GM12878 (cell line): ENCODE results near the gene NCKAP5. TPM values are rescaled to one million over a fixed set of nuclear protein-coding genes. Genes with fewer than 3 reads are reported as not detected.

Experiments used
- ATAC-seq: fragments of 200-7000 bp; cut with Tn5 transposase; 3 replicates; pipeline ENCODE4 v1.9.1; 2020; ENCODE audit warnings: mild to moderate bottlenecking, moderate library complexity
- BruUV-seq: library from RNA; stranded (reverse); fragments of 400-500 nt; replicated peaks from 2 replicates; lab custom pipeline; 2021; lab: Mats Ljungman, UMichigan
- CTCF ChIA-PET: fragments of 300-600 bp; sonication (Branson Sonifier 250); formaldehyde crosslinking; extraction: SDS; loops from one replicate; lab custom pipeline; 2021; ENCODE audit warnings: inconsistent platforms; lab: Yijun Ruan, JAX
- POLR2A ChIA-PET: fragments of 350-600 bp; formaldehyde crosslinking; extraction: SDS; loops from one replicate; lab custom pipeline; 2021; ENCODE audit warnings: inconsistent platforms; lab: Charles Lee
- RAD21 ChIA-PET: fragments of 300-600 bp; sonication (Branson Sonifier 250); formaldehyde crosslinking; loops from one replicate; lab custom pipeline; 2023; ENCODE audit warnings: antibody characterized with exemption; ENCODE audit not compliant: unreplicated experiment; lab: Charles Lee
- SMC1A ChIA-PET: fragments of 300-600 bp; sonication (Branson Sonifier 250); formaldehyde crosslinking; loops from one replicate; lab custom pipeline; 2023; ENCODE audit not compliant: unreplicated experiment, uncharacterized antibody; lab: Charles Lee
- DNase-seq: peaks from one replicate; pipeline ENCODE4 v3.0.0-alpha.2; 2011; ENCODE audit warnings: low read depth, low spot score
- FAIRE-seq: peaks from 3 replicates; lab custom pipeline; 2011; peaks lifted over from hg19 to GRCh38; lab: Jason Lieb, UNC
- H2AFZ ChIP-seq: 2 replicates; pipeline ENCODE4 v1.6.0; 2011; ENCODE audit warnings: low read depth, low read length, control low read depth; ENCODE audit not compliant: control insufficient read depth
- H3K27ac ChIP-seq: 2 replicates; pipeline ENCODE4 v1.5.1; 2011; ENCODE audit warnings: control low read depth; ENCODE audit not compliant: control insufficient read depth, insufficient read depth
- H3K27me3 ChIP-seq, 2 experiments: replicated peaks in 1 of 2; 2 replicates each; pipeline versions ENCODE4 v1.6.0 to v1.6.1; 2011; ENCODE audit warnings: low read length in 1 of 2; ENCODE audit not compliant: control insufficient read depth in 2 of 2, insufficient read depth in 2 of 2
- H3K36me3 ChIP-seq, 2 experiments: 2 replicates each; pipeline ENCODE4 v1.5.1; 2011; ENCODE audit warnings: low read length in 1 of 2; ENCODE audit not compliant: control insufficient read depth in 2 of 2, insufficient read depth in 2 of 2
- H3K4me1 ChIP-seq: 2 replicates; pipeline ENCODE4 v1.6.1; 2011; ENCODE audit warnings: mild to moderate bottlenecking, low read length, moderate library complexity, mixed read lengths; ENCODE audit not compliant: control insufficient read depth, insufficient read depth
- H3K4me2 ChIP-seq: 2 replicates; pipeline ENCODE4 v1.6.0; 2011; ENCODE audit warnings: control low read depth; ENCODE audit not compliant: control insufficient read depth, insufficient read depth
- H3K4me3 ChIP-seq: fragments of 200-600 bp; sonication (generic); 2 replicates; pipeline ENCODE4 v1.5.1; 2016
- H3K79me2 ChIP-seq: 2 replicates; pipeline ENCODE4 v1.6.0; 2011; ENCODE audit warnings: low read length; ENCODE audit not compliant: control insufficient read depth, insufficient read depth
- H3K9ac ChIP-seq: 2 replicates; pipeline ENCODE4 v1.8.0; 2011; ENCODE audit warnings: low read length, control low read depth, mixed read lengths; ENCODE audit not compliant: control insufficient read depth, insufficient read depth
- H3K9me3 ChIP-seq: replicated peaks from 3 replicates; pipeline ENCODE4 v1.5.1; 2011; ENCODE audit warnings: mild to moderate bottlenecking, low read length; ENCODE audit not compliant: control insufficient read depth, insufficient read depth
- H4K20me1 ChIP-seq: 2 replicates; pipeline ENCODE4 v1.6.0; 2011; ENCODE audit not compliant: control insufficient read depth, insufficient read depth
- CBX3 ChIP-seq: fragments of 200-600 bp; sonication (generic); IDR thresholded peaks from 2 replicates; pipeline ENCODE4 v1.6.1; 2016; ENCODE audit warnings: low read depth, borderline replicate concordance
- CBX5 ChIP-seq: sonication (generic); IDR thresholded peaks from 2 replicates; pipeline ENCODE4 v1.6.1; 2016; ENCODE audit warnings: low read depth, moderate library complexity, mild to moderate bottlenecking, inconsistent platforms
- FOS ChIP-seq: IDR thresholded peaks from 3 replicates; pipeline ENCODE4 v1.6.1; 2011; ENCODE audit warnings: borderline replicate concordance; ENCODE audit not compliant: insufficient read length; ENCODE audit errors: extremely low read depth
- IRF4 ChIP-seq: IDR thresholded peaks from 2 replicates; pipeline ENCODE4 v1.6.1; 2011; ENCODE audit warnings: low read depth, low read length
- MTA3 ChIP-seq: IDR thresholded peaks from 2 replicates; pipeline ENCODE4 v1.6.1; 2012; ENCODE audit warnings: low read length, inconsistent platforms, borderline replicate concordance
- SUPT20H ChIP-seq: IDR thresholded peaks from 2 replicates; pipeline ENCODE4 v1.6.1; 2011; ENCODE audit warnings: low read depth, mild to moderate bottlenecking, low read length, moderate library complexity, borderline replicate concordance; ENCODE audit not compliant: control insufficient read depth
- SUZ12 ChIP-seq: fragments of 200-600 bp; sonication (generic); IDR thresholded peaks from one replicate; pipeline ENCODE4 v1.6.1; 2018; ENCODE audit warnings: antibody characterized with exemption, mild to moderate bottlenecking; ENCODE audit not compliant: unreplicated experiment
- ZBED1 ChIP-seq: IDR thresholded peaks from 2 replicates; pipeline ENCODE4 v1.6.1; 2016; ENCODE audit warnings: borderline replicate concordance
- in situ Hi-C: fragments of 300-500 bp; cut with MboI; formaldehyde crosslinking; loops from 9 replicates; pipeline ENCODE4 v1.14.3; 2018; ENCODE audit warnings: mixed read lengths
- intact Hi-C: fragments of 100-400 bp; cut with micrococcal nuclease; formaldehyde crosslinking; loops from one replicate; pipeline ENCODE4 v1.14.2; 2022; ENCODE audit not compliant: unreplicated experiment
- polyA plus RNA-seq, 11 experiments: library from polyadenylated mRNA; depleted of rRNA in 4 of 11; unstranded in 6 of 11; stranded (reverse) in 5 of 11; fragments of >200 nt; fragmentation: Nextera tagmentation in 4 of 11; fragmentation: Illumina TruSeq in 1 of 11; extraction: Ambion mirVana in 4 of 11; extraction: Trizol in 1 of 11; gene quantifications; 1 replicate in 1 of 11; 2 replicates in 10 of 11; pipeline versions ENCODE4 v1.2.1 to v1.2.3, GENCODE V29; 2011 to 2016; ENCODE audit warnings: inconsistent platforms in 2 of 11, missing spikeins in 2 of 11, low read depth in 1 of 11
- total RNA-seq, 4 experiments: library from RNA; depleted of rRNA in 3 of 4; stranded (reverse); fragments of >200 nt in 3 of 4; fragmentation: Illumina TruSeq in 1 of 4; extraction: Trizol in 1 of 4; gene quantifications; 2 replicates each; pipeline versions ENCODE4 v1.2.1 to v1.2.3, GENCODE V29; 2013 to 2021
- TF ChIP-seq, protein P1 (sequence below): fragments of 450-650 bp; formaldehyde crosslinking; IDR thresholded peaks from 2 replicates; pipeline ENCODE4 v1.4.0; 2022; ENCODE audit warnings: mild to moderate bottlenecking, moderate library complexity

NCKAP5 gene
- total and polyA plus RNA-seq, 10 of the 15 experiments (the other 5 are each of a cell fraction or from before 2014, with no cell fraction given), result 0.06 to 0.44 (median 0.16) TPM

DNA sequence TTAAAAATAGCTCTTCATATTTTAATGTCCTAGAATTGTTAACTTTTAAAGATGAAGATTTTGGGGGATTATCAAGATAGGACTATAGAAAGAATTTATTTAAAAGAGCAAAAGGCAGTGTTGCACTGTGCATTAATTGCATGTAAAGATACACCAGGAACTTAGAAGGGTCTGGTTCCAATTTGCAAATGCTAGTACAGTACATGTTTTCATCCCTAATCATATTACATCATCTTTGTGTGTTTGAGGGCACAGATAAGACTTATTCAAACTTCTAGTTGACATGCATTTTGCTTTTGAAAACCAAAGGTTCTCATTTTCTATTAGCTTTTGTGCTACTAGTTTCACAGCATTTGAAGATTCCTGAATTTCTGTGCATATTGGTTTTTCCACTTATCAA lies 666.6 kb downstream of the NCKAP5 start:
- ATAC-seq, result 0 out of 3 replicates have a peak, but pooled peaks have one; percentile 17
- in situ Hi-C loops, result no loop called here

More for the DNA sequence above, 666.6 kb downstream of the NCKAP5 start:
- DNase-seq (no peak), FAIRE-seq (no peak)
- ChIA-PET SMC1A (interaction anchor here (0.7 to 1.2 kb wide), 3 partner anchors 9 to 153 kb away, joined by 3 to 4 read pairs (median 3); no protein-coding TSS in a partner anchor), RAD21 (interaction anchor here (1.0 kb wide), 1 partner anchor 245 kb away, joined by 3 read pairs; no protein-coding TSS in a partner anchor), CTCF (no interaction called here), POLR2A (no interaction called here)
- Histone ChIP-seq H3K36me3 (no peaks in the 10 kb centered on the region), H3K4me3 (no peak overlapping the region), H3K9ac (no peak overlapping the region), H2AFZ (no peak overlapping the region), H4K20me1 (no peaks in the 10 kb centered on the region), H3K27ac (no peak overlapping the region), H3K4me2 (no peak overlapping the region), H3K79me2 (no peaks in the 10 kb centered on the region), H3K27me3 (no peaks in the 10 kb centered on the region; a peak in 1 of 4 replicates), H3K9me3 (no peaks in the 10 kb centered on the region), H3K4me1 (no peaks in the 10 kb centered on the region)
- no TSS peak for BruUV-seq
- no peak for TF ChIP-seq ZBED1
- TF ChIP-seq CBX3, result no peak
- no peak for TF ChIP-seq CBX5
- TF ChIP-seq IRF4, result no peak
- TF ChIP-seq SUZ12, result no peak
- TF ChIP-seq, protein P1, sequence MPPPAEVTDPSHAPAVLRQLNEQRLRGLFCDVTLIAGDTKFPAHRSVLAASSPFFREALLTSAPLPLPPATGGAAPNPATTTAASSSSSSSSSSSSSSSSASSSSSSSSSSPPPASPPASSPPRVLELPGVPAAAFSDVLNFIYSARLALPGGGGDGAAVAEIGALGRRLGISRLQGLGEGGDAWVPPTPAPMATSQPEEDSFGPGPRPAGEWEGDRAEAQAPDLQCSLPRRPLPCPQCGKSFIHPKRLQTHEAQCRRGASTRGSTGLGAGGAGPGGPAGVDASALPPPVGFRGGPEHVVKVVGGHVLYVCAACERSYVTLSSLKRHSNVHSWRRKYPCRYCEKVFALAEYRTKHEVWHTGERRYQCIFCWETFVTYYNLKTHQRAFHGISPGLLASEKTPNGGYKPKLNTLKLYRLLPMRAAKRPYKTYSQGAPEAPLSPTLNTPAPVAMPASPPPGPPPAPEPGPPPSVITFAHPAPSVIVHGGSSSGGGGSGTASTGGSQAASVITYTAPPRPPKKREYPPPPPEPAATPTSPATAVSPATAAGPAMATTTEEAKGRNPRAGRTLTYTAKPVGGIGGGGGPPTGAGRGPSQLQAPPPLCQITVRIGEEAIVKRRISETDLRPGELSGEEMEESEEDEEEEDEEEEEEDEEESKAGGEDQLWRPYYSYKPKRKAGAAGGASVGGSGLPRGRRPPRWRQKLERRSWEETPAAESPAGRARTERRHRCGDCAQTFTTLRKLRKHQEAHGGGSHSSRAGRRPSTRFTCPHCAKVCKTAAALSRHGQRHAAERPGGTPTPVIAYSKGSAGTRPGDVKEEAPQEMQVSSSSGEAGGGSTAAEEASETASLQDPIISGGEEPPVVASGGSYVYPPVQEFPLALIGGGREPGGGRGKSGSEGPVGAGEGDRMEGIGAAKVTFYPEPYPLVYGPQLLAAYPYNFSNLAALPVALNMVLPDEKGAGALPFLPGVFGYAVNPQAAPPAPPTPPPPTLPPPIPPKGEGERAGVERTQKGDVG (CRISPR knock-in tag), result no peak
- no peak for TF ChIP-seq SUPT20H
- TF ChIP-seq MTA3, result no peak
- no peak for TF ChIP-seq FOS
- intact Hi-C loops, result loop anchor here (2.0 kb wide), 1 partner anchor 77 kb away; no protein-coding TSS in a partner anchor
